Measurements from ENCODE around the gene FAM184A. TPM values are rescaled to one million over a fixed set of nuclear protein-coding genes. Genes with fewer than 3 reads are reported as not detected.
A peak's percentile ranks its signal among the peaks of the same experiment; 100 is the strongest.

FAM184A gene
- total and polyA plus RNA-seq, 2 of the 13 experiments (the other 11 are each of a cell fraction or from before 2014, with no cell fraction given) = 7.0 to 18.0 TPM

DNA sequence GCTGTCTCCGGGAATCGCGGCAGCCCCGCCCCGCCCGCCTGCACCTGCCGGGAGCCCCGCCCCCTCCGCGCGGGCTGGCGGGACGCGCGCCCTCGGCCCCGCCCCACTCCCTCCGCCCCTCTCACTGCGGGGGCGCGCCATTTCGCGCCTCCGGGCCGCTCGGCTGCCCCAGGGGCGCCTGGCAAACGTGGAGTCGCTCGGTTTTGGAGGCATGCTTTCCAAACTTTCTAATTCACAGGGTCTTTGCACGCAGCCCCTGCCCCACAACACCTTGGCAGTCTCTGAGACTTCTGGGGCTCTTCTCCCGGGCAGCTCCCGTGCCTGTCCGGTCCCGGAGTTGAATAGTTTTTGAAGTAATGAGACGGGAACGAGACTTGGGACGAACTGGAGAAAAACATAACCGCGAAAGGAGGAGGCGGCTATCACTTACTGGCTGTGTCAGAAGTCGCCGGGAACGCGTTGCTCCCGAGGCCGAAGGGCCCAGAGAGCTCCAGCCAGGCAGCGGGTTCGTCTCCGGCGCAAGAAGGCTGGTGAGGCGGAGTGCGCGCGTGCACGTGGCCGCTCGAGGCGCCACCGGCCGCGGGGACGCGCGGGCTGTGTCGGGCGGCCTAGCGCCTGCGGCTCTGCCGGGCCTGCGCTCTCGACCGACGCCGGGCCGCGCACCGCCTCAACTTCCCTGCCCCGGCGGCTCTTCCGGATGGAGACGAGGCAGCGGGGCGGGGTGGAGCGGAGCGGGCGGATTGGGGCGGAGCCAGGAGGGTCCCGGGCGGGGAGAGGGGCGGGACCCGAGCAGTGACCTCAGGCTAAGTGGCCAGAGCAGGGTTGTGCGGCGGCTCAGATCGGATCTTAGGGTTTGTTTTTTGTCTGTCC, 143.8 kb downstream of the FAM184A start, which contains the start of gene MCM9 (continued):
- TF ChIP-seq NR0B2 (CRISPR knock-in tag; IDR thresholded peaks at IDR 0.05) (no peak), MXD1 (CRISPR knock-in tag; IDR thresholded peaks at IDR 0.05) (peak; percentile 87), RBFOX2 (IDR thresholded peaks at IDR 0.05; ENCODE audit: low read depth, low read length) (peak; percentile 94), TGIF2 (CRISPR knock-in tag; IDR thresholded peaks at IDR 0.05) (peak; percentile 53; the same call in 1 of the 2 replicates), PBX2 (CRISPR knock-in tag; IDR thresholded peaks at IDR 0.05) (no peak), ZNF414 (CRISPR knock-in tag; IDR thresholded peaks at IDR 0.05) (peak; percentile 85; the same call in 1 of the 2 replicates), MEIS2 (CRISPR knock-in tag; IDR thresholded peaks at IDR 0.05) (0 out of 2 replicates have a peak, but pooled peaks have one; percentile 46), ZNF558 (CRISPR knock-in tag; IDR thresholded peaks at IDR 0.05; ENCODE audit: borderline replicate concordance) (peak; percentile 92; the same call in 1 of the 2 replicates), MAF1 (CRISPR knock-in tag; IDR thresholded peaks at IDR 0.05; ENCODE audit: borderline replicate concordance) (peak; percentile 64; the same call in 1 of the 2 replicates), ZHX2 (IDR thresholded peaks at IDR 0.05; ENCODE audit: low read depth) (no peak), ZHX2 (CRISPR knock-in tag; IDR thresholded peaks at IDR 0.05; ENCODE audit: borderline replicate concordance) (peak; percentile 83), ZIK1 (CRISPR knock-in tag; IDR thresholded peaks at IDR 0.05; ENCODE audit: borderline replicate concordance, low read depth) (no peak; the same call in 1 of the 2 replicates), ARNT2 (CRISPR knock-in tag; IDR thresholded peaks at IDR 0.05; ENCODE audit: low read depth) (peak; percentile 81), REST (IDR thresholded peaks at IDR 0.05; ENCODE audit: borderline replicate concordance in 1 of 2, low read depth in 1 of 2, low read length in 2 of 2) (peak in 1 of 2 experiments; percentile 3; a peak in 1 of 4 replicates)
